Ovary (tissue), 3 donors: ENCODE data around the gene INTS4.
"Not testable (repeated sequence)": the region's sequence is repeated elsewhere in the genome, so short reads cannot be mapped to it uniquely, and the experiment has no call there.

ENCODE experiments used
- CTCF ChIP-seq, 3 donors: fragments of 450-650 bp in 2 of 3; fragments of 200-600 bp in 1 of 3; IDR thresholded peaks; one replicate each; pipeline versions ENCODE4 v1.5.1 to v1.8.0; 2016 to 2022; ENCODE audit warnings: antibody characterized with exemption in 3 of 3, mild to moderate bottlenecking in 1 of 3
- POLR2A ChIP-seq: fragments of 450-650 bp; IDR thresholded peaks from one replicate; pipeline ENCODE4 v1.6.1; 2017; ENCODE audit warnings: antibody characterized with exemption, mild to moderate bottlenecking, moderate library complexity
- donor health status: DM: no; HTN: no; CAD: no.

GRCh38 chr11:77917713-77918112, 76.8 kb downstream of the INTS4 start:
- not testable (repeated sequence) for TF ChIP-seq POLR2A; CTCF (IDR thresholded peaks at IDR 0.05)
